Skin epidermis (tissue), 12 donors: ENCODE data around the gene GAS2.
A peak's percentile ranks its signal among the peaks of the same experiment; 100 is the strongest.

Experiments used
- H3K27ac ChIP-seq, 21 experiments: fragments of 200-600 bp; sonication (generic) in 11 of 21; one replicate each; pipeline ENCODE4 v1.5.0; 2020; ENCODE audit warnings: mild to moderate bottlenecking in 3 of 21, inconsistent platforms in 2 of 21, moderate library complexity in 2 of 21
- H3K4me3 ChIP-seq, 7 experiments: fragments of 200-600 bp; sonication (generic) in 2 of 7; one replicate each; pipeline ENCODE4 v1.5.0; 2020; ENCODE audit warnings: inconsistent platforms in 2 of 7, mild to moderate bottlenecking in 2 of 7, moderate library complexity in 1 of 7

Gene GAS2

DNA sequence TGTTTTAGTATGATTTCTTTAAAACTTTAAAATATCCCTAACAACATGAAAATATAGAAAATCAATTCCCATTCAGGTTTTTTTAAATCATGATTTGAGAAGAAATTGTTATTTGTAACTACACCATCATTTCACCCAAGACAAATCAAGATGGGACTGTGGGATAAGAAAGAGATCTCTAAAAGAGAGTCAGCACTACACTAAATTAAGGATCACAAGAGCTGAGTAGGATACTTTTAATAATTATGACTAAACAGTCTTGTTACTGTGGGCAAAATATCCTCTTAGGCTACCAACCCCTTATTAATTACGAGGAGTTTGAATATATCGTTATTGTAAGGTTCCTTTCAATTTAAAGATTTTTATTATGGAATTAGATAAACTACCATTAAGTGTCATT is 3.0 kb downstream of the GAS2 start:
- no peak overlapping the region for H3K27ac ChIP-seq
- no peak overlapping the region for H3K4me3 ChIP-seq

DNA sequence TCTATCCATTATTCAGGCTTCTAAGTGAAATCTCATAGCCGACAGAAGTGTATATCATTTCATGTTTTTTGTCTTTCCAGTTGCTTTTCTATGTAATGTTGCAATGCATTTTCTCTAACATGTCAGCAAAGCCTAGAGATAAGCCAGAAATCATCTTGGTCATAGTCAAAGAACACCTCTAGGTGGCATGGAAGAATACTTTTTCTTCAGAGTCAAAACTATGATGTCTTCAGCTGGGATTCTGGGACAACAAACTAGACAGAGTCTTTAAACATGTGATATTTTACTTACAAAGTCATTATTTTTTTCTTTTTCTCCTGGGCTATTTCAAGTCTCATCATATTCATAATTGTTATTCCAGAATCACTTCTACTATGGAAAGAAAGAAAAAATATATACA is 4.4 kb downstream of the GAS2 start:
- H3K4me3 ChIP-seq: no peak overlapping the region
- H3K27ac ChIP-seq: no peak overlapping the region

DNA sequence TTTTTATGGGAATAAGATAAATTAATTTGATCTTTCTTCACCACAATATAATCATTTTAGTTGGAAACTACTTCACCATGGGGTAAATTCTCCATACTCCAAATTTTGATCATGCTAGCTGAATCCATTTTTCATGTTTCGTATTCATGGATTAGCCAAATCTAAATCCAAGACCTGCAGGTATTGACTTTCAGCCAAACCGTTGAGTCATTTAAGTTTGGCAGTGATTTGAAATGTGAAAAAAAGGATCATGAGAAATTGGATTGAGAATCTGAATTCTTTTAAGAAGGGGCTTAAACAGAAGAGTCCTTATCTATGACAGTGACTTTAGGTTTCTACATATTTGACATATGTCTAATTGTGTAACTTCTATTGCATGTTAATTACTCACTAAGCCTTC is 5.3 kb downstream of the GAS2 start:
- H3K4me3 ChIP-seq: no peak overlapping the region
- no peak overlapping the region for H3K27ac ChIP-seq

DNA sequence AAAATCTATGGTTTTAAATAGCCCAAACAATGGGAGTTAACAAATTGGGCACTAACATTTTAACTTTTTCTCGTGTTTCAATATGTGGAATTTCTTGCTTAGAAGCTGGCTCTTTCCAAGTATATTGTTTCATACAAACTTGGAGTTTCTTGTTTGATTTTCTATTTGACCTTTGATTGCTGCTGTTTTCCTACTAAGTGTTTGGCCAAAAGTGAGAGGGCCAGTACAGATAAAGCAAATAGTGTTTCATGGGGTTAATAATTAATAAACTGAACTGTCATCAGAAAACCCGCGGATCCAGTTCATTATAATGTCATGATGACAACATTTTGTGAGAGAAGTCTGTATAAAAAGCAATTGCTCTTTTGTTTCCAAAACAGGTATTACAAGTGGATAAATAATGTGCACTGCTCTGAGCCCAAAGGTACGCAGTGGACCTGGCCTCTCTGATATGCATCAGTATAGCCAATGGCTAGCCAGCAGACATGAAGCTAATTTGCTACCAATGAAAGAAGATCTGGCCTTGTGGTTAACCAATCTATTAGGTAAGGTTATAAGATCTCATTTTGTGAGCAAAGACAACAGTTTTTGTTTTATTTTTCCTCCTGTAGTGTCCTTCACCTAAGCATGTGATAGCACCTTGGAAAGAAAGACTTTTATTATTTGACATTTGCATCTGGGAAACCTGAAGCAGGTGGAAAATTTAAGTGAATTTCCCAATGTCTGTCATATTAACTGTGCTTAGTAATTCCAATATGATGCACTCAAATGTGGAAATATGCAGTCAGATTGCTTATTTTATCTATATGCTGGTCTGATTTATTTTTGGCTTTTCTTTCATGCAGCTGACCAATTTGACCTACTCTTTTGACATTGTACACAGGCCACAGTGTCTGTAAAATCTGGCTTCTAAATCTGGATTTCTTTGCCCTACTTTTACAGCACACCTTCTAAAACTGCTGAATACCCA is 8.3 kb downstream of the GAS2 start:
- H3K4me3 ChIP-seq: no peak overlapping the region
- no peak overlapping the region for H3K27ac ChIP-seq

DNA sequence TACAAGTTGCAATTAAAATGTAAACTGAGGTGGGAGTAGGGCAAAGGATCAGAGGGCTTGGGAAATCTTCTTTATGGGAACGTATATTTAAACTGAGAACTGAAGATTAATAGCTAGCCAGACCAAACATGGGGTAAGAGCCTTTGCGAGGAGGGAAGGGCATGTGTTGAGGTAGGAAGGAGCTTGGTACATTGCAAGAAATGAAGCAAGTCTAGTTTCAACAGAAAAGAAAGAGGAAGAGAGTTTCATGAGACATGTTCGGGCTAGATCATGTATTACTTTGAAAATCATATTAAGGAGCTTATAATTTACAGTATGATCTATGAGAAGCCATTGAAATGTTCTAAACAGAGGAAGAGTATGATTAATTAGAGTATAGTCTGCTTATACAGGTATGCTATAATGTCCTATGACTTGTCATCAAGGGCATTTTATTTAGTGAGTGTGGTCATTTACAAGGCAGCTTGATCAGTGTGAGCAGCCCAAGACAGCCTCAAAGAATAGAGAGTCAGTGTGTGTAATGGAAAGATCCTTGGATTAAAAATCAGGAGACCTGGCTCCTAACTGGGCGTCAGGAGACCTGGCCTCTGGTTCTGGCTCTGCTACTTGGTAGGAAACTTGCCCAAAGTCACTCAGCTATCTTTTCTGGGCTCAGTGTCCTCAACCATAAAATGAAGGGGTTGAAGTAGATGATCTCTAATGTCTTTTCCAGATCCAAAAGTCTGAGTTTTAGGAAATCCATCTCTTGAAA is 10.9 kb downstream of the GAS2 start:
- Histone ChIP-seq H3K27ac (no peak overlapping the region), H3K4me3 (no peak overlapping the region)

DNA sequence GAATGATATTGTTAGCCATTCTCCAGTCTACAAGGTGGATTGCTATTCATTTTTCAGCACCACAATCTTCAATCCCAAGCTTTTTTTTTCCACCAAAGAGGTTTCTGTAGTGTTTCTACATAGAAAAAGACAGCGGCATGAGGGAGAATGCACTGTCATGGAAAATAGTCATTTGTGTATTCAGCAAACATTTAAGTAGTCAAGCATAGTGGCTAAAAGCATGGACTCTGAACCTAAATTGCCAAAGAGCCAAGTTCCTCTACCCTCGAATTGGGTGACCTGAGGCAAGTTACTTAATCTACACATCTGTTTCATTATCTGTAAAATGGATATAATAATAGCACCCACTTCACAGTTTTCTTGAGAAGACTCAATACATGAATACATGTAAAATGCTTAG is 14.2 kb downstream of the GAS2 start:
- no peak overlapping the region for H3K4me3 ChIP-seq
- no peak overlapping the region for H3K27ac ChIP-seq

DNA sequence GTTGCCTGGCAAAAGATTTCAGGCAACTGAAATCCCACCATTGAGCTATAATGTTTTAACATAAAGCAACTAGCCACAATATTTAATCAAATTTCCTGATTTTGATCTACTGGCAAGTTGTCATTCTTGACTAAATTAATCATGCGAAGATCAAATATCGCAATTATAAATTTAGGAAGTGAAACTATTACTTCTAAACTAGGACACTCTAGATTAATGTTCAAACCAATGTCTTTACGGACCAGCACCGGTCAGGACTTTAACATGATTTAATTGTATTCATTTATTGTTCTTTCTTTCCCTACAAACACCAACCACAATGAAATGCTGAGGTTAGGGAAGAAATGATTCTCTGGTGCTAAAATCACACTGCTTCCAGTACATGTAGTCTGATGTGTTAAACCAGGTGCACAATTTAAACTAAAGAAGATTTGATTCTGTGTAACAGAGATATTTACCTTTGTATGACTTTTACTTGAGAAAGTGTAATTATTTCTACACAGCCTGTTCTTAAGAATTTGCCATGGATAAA is 14.9 kb downstream of the GAS2 start:
- H3K4me3 ChIP-seq: no peak overlapping the region
- H3K27ac ChIP-seq: no peak overlapping the region

DNA sequence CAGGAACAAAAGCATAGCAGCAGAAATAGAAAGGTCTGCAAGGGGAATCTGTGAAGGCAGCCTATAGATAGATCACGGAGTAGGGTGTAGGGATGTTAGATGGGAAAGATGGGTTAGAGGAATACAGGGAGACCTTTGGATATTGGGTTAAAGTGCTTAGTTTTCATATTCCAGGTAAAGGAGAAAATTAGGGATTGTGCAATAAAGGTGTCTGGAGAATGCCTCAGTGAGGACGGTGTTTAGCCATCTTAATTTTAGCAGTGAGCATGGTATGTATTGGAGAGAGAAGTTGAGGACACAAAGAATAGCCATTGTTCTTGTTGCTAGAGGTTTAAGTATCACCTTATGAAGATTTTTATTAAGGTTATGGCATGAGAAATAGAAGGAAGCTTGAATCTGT is 17.7 kb downstream of the GAS2 start:
- Histone ChIP-seq H3K4me3 (no peak overlapping the region), H3K27ac (no peak overlapping the region)

DNA sequence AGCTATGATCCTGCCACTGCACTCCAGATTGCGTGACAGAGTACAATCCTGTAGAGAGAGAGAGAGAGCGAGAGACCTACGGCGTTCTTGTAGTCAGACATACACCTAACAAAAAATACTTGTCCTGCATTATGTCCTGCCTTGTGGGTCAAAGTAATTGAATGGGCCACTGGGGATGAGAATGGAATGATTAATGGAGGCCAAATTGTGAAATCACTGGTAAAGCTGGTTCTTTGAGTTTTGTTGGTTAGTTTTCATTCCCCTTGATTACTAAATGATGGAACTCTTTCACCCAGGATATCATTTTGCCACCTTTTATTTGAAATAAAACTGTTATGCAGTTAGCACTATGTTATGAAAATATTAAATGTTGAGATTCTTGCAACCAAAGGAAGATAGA is 18.7 kb downstream of the GAS2 start:
- Histone ChIP-seq H3K27ac (no peak overlapping the region), H3K4me3 (no peak overlapping the region)

DNA sequence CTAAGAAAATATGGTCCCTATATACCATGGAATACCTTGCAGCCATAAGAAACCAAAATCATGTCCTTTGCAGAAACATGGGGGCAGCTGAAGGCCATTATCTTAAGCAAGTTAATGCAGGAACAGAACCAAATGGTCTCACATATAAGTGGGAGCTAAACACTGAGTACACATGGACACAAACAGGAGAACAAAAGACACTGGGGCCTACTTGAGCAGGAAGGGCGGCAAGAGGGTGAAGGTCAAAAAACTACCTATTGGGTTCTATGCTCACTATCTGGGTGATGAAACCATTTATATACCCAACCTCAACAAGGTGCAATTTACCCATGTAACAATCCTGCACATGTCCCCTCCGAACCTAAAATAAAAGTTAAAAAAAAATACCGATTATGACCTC is 22.5 kb downstream of the GAS2 start:
- Histone ChIP-seq H3K27ac (no peak overlapping the region), H3K4me3 (no peak overlapping the region)

DNA sequence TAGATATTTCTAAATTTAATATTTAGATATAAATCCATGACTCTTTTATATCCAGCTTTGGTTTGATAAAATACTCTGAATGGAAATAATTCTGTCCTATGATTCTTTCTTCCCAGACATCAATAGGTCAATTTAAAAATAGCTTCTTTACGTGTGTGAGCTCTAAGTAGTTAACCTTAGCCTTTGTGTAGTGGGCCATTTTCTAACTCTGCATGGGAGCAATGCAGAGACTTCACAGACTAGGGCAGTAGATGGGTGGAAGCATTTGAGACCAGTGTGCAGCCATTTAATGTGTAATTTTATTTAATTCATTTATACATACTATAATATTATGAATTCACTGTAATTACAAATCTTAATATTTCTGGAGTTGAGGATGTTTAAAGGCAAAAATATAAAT is 23.8 kb downstream of the GAS2 start:
- H3K27ac ChIP-seq: no peak overlapping the region
- H3K4me3 ChIP-seq: no peak overlapping the region

DNA sequence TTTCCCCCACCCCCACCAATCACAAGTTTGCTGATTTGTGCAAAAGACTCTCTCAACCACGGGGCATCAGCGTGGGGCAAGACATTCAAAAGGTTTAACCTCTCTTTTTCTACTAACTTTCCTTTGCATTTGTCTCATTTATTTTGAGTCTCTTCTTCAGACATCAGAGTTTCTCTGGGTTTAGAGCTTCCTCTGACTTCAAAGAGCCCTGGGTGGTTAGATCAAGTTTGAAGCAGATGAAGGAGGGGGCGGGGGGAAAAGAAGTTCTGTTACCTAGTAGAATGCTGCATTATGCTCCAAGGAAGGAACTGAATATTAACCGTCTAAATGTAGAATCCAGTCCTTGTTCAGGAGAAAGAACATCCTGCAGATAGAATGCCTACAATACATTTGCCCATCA is 24.5 kb downstream of the GAS2 start:
- no peak overlapping the region for H3K4me3 ChIP-seq

DNA sequence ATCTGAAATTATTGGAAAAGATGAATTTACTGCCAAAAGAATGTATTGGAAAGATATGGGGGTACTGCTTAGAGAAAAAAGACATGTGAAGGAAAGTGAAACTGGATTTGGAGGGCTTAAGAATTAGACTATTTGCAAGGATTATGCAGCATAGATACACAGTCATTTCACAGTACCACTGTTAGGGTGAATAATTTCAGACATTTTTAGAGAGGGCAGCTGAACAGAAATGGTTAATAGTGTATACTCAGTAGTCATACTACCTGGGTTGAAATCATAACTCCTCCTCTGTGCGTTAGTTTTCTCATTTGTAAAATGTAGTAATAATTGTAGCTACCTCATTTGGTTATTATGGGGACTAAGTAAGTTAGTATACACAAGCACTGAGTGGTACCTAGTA is 33.0 kb downstream of the GAS2 start:
- no peak overlapping the region for H3K4me3 ChIP-seq

More for the DNA sequence above, 24.5 kb downstream of the GAS2 start:
- no peak overlapping the region for H3K27ac ChIP-seq

DNA sequence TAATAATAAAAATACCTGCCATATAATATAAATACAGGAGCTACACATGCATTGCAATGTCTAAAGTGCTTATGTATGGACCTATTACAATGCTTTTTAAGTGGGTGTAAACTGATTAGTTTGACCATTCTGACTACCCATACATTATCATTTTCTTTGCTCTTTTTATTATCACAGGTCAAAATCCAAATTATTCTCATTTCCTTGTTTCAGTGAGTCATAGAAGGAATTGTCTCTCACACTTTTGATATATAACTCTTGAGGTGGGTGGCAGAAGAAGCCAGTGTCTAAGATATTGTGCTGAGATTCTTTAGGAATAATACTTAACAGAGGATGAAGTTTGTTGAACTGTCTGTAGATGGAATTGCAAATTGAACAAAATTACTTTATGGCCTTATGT is 35.6 kb downstream of the GAS2 start:
- Histone ChIP-seq H3K4me3 (no peak overlapping the region), H3K27ac (no peak overlapping the region)

More for the DNA sequence above, 33.0 kb downstream of the GAS2 start:
- H3K27ac ChIP-seq: no peak overlapping the region

DNA sequence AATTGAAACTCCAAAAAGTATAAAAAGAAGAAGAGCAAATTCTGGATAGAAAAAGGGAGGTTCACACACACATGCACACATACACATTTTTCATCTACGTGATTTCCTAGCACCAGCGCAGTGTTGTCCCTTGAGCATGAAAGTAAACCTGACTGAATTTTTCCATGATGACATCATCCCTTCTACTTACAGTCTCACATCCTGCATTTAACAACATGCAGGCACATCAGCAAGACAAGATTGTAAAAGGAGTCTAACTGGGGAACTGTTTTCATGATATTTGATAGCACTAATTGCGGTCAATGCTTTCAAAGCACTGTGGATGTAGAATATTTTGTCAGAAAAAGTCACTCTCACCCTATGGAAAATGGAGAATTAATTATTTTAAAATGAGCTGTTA is 36.6 kb downstream of the GAS2 start:
- no peak overlapping the region for H3K4me3 ChIP-seq
- peak overlapping the region in 1 of 21 experiments; percentile 57 for H3K27ac ChIP-seq

DNA sequence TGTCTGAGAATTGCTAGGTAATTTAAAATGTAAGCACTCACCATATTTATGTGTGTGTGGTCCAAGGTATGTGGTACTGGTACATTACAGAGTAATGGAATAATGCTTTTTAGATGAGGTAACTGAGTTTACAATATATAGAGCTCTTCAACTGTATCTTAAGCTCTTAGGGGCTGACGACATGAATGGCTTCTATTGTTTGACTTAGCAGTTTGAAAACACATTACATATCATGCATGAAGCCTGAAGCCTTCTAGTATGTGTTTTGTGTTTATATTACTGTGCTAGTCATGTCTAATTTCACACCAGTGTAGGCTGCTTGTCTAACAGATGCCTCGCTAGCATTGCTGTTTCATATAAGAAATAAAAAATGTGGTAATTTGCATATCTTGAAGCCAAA is 37.2 kb downstream of the GAS2 start:
- Histone ChIP-seq H3K27ac (peak overlapping the region in 1 of 21 experiments; percentile 57), H3K4me3 (no peak overlapping the region)

DNA sequence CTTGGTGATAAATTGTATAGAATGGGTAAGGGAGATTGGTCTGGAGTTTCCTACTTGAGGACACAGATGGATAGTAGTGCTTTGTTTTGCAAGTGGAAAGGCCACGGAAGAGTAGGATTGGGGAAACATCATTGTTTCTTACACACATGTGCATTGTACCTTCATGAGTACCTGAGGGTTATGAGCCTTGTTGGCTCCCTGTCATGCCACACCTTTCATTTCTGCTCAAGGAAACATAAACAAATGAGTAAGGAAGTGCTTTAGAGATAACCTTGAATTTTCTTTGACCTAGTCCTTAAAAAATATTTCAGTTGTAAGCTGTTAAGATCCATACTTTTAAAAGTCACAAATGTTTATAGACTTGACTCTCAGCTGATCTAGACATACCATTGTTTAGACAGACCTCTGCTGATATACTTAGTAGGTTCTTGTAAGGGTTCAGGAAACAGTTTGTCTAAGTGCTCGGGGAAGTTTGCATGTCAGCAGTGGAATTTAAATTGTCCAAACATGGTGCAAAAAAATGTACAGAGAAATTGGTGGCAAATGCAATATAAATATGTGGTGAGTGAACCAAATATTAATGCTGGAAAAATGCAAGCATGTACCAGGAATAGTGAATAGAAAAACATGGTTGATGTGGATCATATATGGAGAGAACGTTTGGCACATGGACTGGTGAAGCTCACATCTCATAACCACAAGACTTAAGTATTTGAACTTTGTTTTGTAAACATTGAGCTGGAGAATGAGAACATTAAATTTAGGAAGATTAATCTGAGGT is 40.9 kb downstream of the GAS2 start:
- Histone ChIP-seq H3K4me3 (no peak overlapping the region), H3K27ac (no peak overlapping the region)

DNA sequence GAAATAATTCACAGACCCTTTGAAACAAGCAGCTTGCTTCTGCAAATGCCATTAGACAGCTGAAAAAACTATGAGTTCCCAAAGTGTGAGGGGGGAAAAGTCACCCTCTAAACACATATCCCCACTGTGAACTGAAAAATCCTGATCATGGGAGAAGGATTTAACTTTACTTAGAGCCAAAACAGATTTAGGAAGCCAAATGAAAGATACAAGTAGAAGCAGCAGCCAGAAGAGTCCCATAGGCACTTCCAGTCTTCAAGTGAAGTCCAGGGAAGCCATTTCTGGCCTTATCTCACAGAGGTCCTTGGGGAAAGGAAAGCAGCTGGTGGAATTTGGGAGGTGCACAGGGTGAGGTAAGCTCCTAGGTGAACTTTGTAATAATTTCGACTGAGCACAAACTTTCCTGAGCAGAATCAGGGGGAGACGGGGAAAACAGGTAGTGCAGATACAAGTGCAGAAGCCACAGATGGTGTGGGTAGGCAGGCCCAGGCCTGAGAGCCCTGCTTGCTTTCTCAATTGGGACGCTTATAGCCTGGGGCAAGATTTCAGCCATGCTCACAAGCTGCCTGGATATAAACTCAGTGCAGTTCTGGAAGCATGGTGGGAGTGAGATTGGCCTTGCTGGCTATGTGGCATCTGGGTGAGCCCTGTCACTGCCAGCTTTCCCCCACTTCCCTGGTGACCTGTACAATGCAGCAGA is 44.8 kb downstream of the GAS2 start:
- Histone ChIP-seq H3K27ac (peak overlapping the region in 3 of 21 experiments; percentile 14 to 72 (median 37)), H3K4me3 (no peak overlapping the region)

DNA sequence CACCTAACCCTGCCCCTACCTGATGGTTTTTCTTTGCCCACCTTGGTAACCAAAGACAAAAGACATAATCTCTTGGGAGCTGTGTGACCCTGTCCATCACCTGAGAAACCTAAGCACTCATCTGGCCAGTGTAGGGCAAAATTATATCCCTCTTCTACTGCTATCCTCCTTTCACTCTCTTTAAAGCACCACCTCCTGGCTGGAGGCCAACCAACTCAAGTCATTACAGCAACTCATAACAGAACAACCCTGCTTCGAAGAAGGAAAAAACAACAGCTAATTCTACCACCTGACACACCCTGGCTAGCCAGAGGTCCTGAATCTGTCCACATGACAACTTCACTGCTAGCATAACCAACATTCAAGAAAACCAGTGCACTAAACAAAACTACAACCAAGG is 45.5 kb downstream of the GAS2 start:
- peak overlapping the region in 2 of 21 experiments; percentile 14 to 72 for H3K27ac ChIP-seq
- no peak overlapping the region for H3K4me3 ChIP-seq
